SK-N-SH (cell line): Measurements from ENCODE around the gene MAGI2. TPM values are rescaled to one million over a fixed set of nuclear protein-coding genes. Genes with fewer than 3 reads are reported as not detected.
A peak's percentile ranks its signal among the peaks of the same experiment; 100 is the strongest.

Experiments
- CTCF ChIA-PET: fragments of 300-600, 350-600 bp; formaldehyde crosslinking; extraction: SDS; loops from one replicate; lab custom pipeline; 2021; lab: Yijun Ruan, JAX
- POLR2A ChIA-PET: fragments of 350-600 bp; sonication (Branson Sonifier 250); formaldehyde crosslinking; extraction: SDS; loops from one replicate; lab custom pipeline; 2020; ENCODE audit warnings: antibody characterized with exemption, inconsistent platforms; lab: Yijun Ruan, JAX
- DNase-seq: peaks from one replicate; pipeline ENCODE4 v3.0.0; 2012
- H2AFZ ChIP-seq: fragments of 200-600 bp; sonication (generic); 2 replicates; pipeline ENCODE4 v1.8.1; 2016; ENCODE audit warnings: antibody characterized with exemption, mild to moderate bottlenecking, low read depth
- H3F3A ChIP-seq: fragments of 200-600 bp; sonication (generic); replicated peaks from 2 replicates; pipeline ENCODE3; 2016; ENCODE audit warnings: antibody characterized with exemption, mild to moderate bottlenecking; ENCODE audit not compliant: insufficient read depth
- H3K27ac ChIP-seq, 2 experiments: fragments of 200-500 bp in 1 of 2; fragments of 200-600 bp in 1 of 2; sonication (Bioruptor generic) in 1 of 2; sonication (generic), shearing (Covaris generic) in 1 of 2; 2 replicates each; pipeline versions ENCODE4 v1.5.1 to v1.6.1; 2014 to 2016; ENCODE audit warnings: low read depth in 2 of 2, inconsistent platforms in 1 of 2, low read length in 1 of 2, mild to moderate bottlenecking in 1 of 2, mixed read lengths in 1 of 2
- H3K27me3 ChIP-seq: fragments of 200-600 bp; sonication (generic), shearing (Covaris generic); 2 replicates; pipeline ENCODE4 v1.6.1; 2016; ENCODE audit warnings: mixed run types; ENCODE audit not compliant: insufficient read depth
- H3K36me3 ChIP-seq, 2 experiments: fragments of 200-500 bp in 1 of 2; fragments of 200-600 bp in 1 of 2; sonication (Bioruptor generic) in 1 of 2; sonication (generic) in 1 of 2; replicated peaks in 1 of 2; 2 replicates each; pipeline versions ENCODE3 to v1.5.1; 2014 to 2016; ENCODE audit warnings: low read length in 1 of 2, mild to moderate bottlenecking in 1 of 2; ENCODE audit not compliant: insufficient read depth in 2 of 2, control insufficient read depth in 1 of 2
- H3K4me1 ChIP-seq, 2 experiments: fragments of 200-500 bp in 1 of 2; fragments of 200-600 bp in 1 of 2; sonication (Bioruptor generic) in 1 of 2; sonication (generic), shearing (Covaris generic) in 1 of 2; 2 replicates each; pipeline versions ENCODE4 v1.5.1 to v1.6.1; 2014 to 2016; ENCODE audit warnings: low read depth in 1 of 2, low read length in 1 of 2, mixed run types in 1 of 2; ENCODE audit not compliant: insufficient read depth in 2 of 2, control insufficient read depth in 1 of 2
- H3K4me2 ChIP-seq: fragments of 200-600 bp; sonication (generic), shearing (Covaris generic); 2 replicates; pipeline ENCODE4 v1.6.1; 2017; ENCODE audit warnings: mixed run types
- H3K4me3 ChIP-seq, 2 experiments: fragments of 200-500 bp in 1 of 2; fragments of 200-600 bp in 1 of 2; sonication (Bioruptor generic) in 1 of 2; sonication (generic), shearing (Covaris generic) in 1 of 2; 2 replicates each; pipeline versions ENCODE4 v1.5.1 to v1.8.1; 2014 to 2016; ENCODE audit warnings: low read depth in 2 of 2, inconsistent platforms in 1 of 2, low read length in 1 of 2, mild to moderate bottlenecking in 1 of 2, mixed read lengths in 1 of 2, moderate library complexity in 1 of 2
- H3K79me2 ChIP-seq: fragments of 200-600 bp; sonication (generic); 2 replicates; pipeline ENCODE4 v1.8.1; 2017; ENCODE audit warnings: mild to moderate bottlenecking; ENCODE audit not compliant: insufficient read depth
- H3K9ac ChIP-seq: fragments of 200-600 bp; sonication (generic); 2 replicates; pipeline ENCODE4 v1.6.1; 2017; ENCODE audit warnings: mixed run types
- H3K9me2 ChIP-seq: fragments of 200-600 bp; sonication (generic); 2 replicates; pipeline ENCODE4 v1.6.1; 2017; ENCODE audit warnings: mixed run types
- H3K9me3 ChIP-seq: fragments of 200-600 bp; sonication (generic); 2 replicates; pipeline ENCODE4 v1.6.1; 2017; ENCODE audit warnings: mixed run types, mild to moderate bottlenecking, moderate library complexity
- H4K20me1 ChIP-seq: fragments of 200-600 bp; sonication (generic); 2 replicates; pipeline ENCODE4 v1.6.1; 2017; ENCODE audit warnings: mild to moderate bottlenecking, mixed run types; ENCODE audit not compliant: insufficient read depth
- CHD2 ChIP-seq: fragments of 150-350 bp; IDR thresholded peaks from 2 replicates; pipeline ENCODE4 v1.6.1; 2018; ENCODE audit warnings: low read length; ENCODE audit not compliant: partially characterized antibody
- CTCF ChIP-seq: fragments of 200-600 bp; sonication (generic); IDR thresholded peaks from 2 replicates; pipeline ENCODE4 v1.6.1; 2017; ENCODE audit warnings: antibody characterized with exemption, mild to moderate bottlenecking, moderate library complexity
- ELF1 ChIP-seq: IDR thresholded peaks from 2 replicates; pipeline ENCODE4 v1.4.0; 2012
- EZH2phosphoT487 ChIP-seq: fragments of 200-600 bp; sonication (generic); IDR thresholded peaks from 2 replicates; pipeline ENCODE4 v1.6.1; 2017; ENCODE audit warnings: low read depth, mixed run types, mild to moderate bottlenecking, antibody characterized with exemption, moderate library complexity, borderline replicate concordance
- GABPA ChIP-seq: IDR thresholded peaks from 2 replicates; pipeline ENCODE4 v1.4.0; 2012; ENCODE audit warnings: low read depth, mild to moderate bottlenecking
- IRF3 ChIP-seq: fragments of 150-350 bp; IDR thresholded peaks from 2 replicates; pipeline ENCODE4 v1.6.1; 2016; ENCODE audit warnings: mild to moderate bottlenecking, low read depth, low read length
- JUND ChIP-seq: IDR thresholded peaks from 2 replicates; pipeline ENCODE4 v1.4.0; 2012
- MEF2A ChIP-seq: IDR thresholded peaks from 2 replicates; pipeline ENCODE4 v1.4.0; 2012; ENCODE audit warnings: low read depth, borderline replicate concordance
- NRF1 ChIP-seq: IDR thresholded peaks from 2 replicates; pipeline ENCODE4 v1.6.1; 2012; ENCODE audit warnings: low read depth, mild to moderate bottlenecking, low read length
- POLR2AphosphoS5 ChIP-seq: IDR thresholded peaks from 2 replicates; pipeline ENCODE4 v1.6.1; 2012; ENCODE audit warnings: low read depth, low read length
- RAD21 ChIP-seq: IDR thresholded peaks from 2 replicates; pipeline ENCODE4 v1.6.1; 2012; ENCODE audit warnings: mild to moderate bottlenecking, low read length
- RXRA ChIP-seq: IDR thresholded peaks from 2 replicates; pipeline ENCODE4 v1.4.0; 2012; ENCODE audit warnings: low read depth, mild to moderate bottlenecking, borderline replicate concordance
- SIN3A ChIP-seq: IDR thresholded peaks from 2 replicates; pipeline ENCODE4 v1.6.1; 2012; ENCODE audit warnings: low read depth, mild to moderate bottlenecking, low read length, moderate library complexity, borderline replicate concordance
- SMC3 ChIP-seq: IDR thresholded peaks from 2 replicates; pipeline ENCODE4 v1.6.1; 2012; ENCODE audit warnings: low read depth, low read length, improper control_type of control experiment
- USF1 ChIP-seq: IDR thresholded peaks from 2 replicates; pipeline ENCODE4 v1.4.0; 2012; ENCODE audit warnings: low read depth, borderline replicate concordance
- YY1 ChIP-seq: IDR thresholded peaks from 2 replicates; pipeline ENCODE4 v1.4.0; 2012; ENCODE audit warnings: low read depth, mild to moderate bottlenecking
- WGBS: methylation state at CpG from one replicate; pipeline ENCODE4 v1.1.6; 2017; ENCODE audit warnings: low lambda C conversion rate; 5-methylcytosine and 5-hydroxymethylcytosine counted together
- polyA plus RNA-seq, 3 experiments: library from polyadenylated mRNA; depleted of rRNA; stranded (reverse); fragments of >200 nt; gene quantifications; 2 replicates each; pipeline ENCODE4 v1.2.3, GENCODE V29; 2012
- TF ChIP-seq, protein P1 (sequence below): IDR thresholded peaks from 2 replicates; pipeline ENCODE4 v1.4.0; 2012; ENCODE audit warnings: low read depth, borderline replicate concordance
- TF ChIP-seq, protein P2 (sequence below): fragments of 150-350 bp; IDR thresholded peaks from 2 replicates; pipeline ENCODE4 v1.6.1; 2017; ENCODE audit warnings: antibody characterized with exemption, low read length, low read depth, borderline replicate concordance
- TF ChIP-seq, protein P3 (sequence below): IDR thresholded peaks from 2 replicates; pipeline ENCODE4; 2012
- TF ChIP-seq, protein P4 (sequence below): IDR thresholded peaks from 2 replicates; pipeline ENCODE4 v1.4.0; 2012; ENCODE audit warnings: low read depth

MAGI2 gene
- polyA plus RNA-seq, 1 of the 3 experiments (the other 2 are of a cell fraction) = 1.1 TPM

GRCh38 chr7:78149787-78150186 lies 1303.7 kb downstream of the MAGI2 start (continued):
- no peak for TF ChIP-seq USF1
- peak; percentile 95 for TF ChIP-seq JUND
- peak; percentile 73 for TF ChIP-seq RXRA
- no peak; the same call in 1 of the 2 replicates for TF ChIP-seq SIN3A
- TF ChIP-seq NRF1 = no peak
- peak; percentile 98 for TF ChIP-seq MEF2A
- TF ChIP-seq, protein P1, sequence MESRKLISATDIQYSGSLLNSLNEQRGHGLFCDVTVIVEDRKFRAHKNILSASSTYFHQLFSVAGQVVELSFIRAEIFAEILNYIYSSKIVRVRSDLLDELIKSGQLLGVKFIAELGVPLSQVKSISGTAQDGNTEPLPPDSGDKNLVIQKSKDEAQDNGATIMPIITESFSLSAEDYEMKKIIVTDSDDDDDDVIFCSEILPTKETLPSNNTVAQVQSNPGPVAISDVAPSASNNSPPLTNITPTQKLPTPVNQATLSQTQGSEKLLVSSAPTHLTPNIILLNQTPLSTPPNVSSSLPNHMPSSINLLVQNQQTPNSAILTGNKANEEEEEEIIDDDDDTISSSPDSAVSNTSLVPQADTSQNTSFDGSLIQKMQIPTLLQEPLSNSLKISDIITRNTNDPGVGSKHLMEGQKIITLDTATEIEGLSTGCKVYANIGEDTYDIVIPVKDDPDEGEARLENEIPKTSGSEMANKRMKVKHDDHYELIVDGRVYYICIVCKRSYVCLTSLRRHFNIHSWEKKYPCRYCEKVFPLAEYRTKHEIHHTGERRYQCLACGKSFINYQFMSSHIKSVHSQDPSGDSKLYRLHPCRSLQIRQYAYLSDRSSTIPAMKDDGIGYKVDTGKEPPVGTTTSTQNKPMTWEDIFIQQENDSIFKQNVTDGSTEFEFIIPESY = no peak

GRCh38 chr7:78148166-78148894 lies 1305.1 kb downstream of the MAGI2 start:
- Histone ChIP-seq H3K4me3 (no peak overlapping the region), H3K27ac (peak overlapping the region; percentile 86 to 91; a peak in 3 of 4 replicates), H3K27me3 (no peaks in the 10 kb centered on the region), H3K4me1 (peaks cover 17 to 30% of the 10 kb centered on the region in 2 experiments), H3K9me2 (no peaks in the 10 kb centered on the region; the same call in 1 of the 2 replicates), H3K9ac (no peak overlapping the region), H2AFZ (no peak overlapping the region), H4K20me1 (no peaks in the 10 kb centered on the region), H3F3A (peaks cover 28% of the 10 kb centered on the region), H3K4me2 (no peak overlapping the region; the same call in 1 of the 2 replicates), H3K79me2 (no peaks in the 10 kb centered on the region), H3K36me3 (no peaks in the 10 kb centered on the region), H3K9me3 (no peaks in the 10 kb centered on the region)
- 98% methylated on average over 1 of the region's 1 CpG for WGBS
- POLR2A ChIA-PET = no interaction called here
- CTCF ChIA-PET = no interaction called here
- DNase-seq = no peak
- TF ChIP-seq, protein P1 = no peak
- TF ChIP-seq CTCF (no peak), ELF1 (no peak), IRF3 (no peak), YY1 (no peak), SMC3 (no peak), POLR2AphosphoS5 (no peak), GABPA (no peak), CHD2 (no peak), EZH2phosphoT487 (no peak), JUND (no peak), RAD21 (no peak)
- TF ChIP-seq, protein P2, sequence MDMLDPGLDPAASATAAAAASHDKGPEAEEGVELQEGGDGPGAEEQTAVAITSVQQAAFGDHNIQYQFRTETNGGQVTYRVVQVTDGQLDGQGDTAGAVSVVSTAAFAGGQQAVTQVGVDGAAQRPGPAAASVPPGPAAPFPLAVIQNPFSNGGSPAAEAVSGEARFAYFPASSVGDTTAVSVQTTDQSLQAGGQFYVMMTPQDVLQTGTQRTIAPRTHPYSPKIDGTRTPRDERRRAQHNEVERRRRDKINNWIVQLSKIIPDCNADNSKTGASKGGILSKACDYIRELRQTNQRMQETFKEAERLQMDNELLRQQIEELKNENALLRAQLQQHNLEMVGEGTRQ = no peak
- TF ChIP-seq, protein P3, sequence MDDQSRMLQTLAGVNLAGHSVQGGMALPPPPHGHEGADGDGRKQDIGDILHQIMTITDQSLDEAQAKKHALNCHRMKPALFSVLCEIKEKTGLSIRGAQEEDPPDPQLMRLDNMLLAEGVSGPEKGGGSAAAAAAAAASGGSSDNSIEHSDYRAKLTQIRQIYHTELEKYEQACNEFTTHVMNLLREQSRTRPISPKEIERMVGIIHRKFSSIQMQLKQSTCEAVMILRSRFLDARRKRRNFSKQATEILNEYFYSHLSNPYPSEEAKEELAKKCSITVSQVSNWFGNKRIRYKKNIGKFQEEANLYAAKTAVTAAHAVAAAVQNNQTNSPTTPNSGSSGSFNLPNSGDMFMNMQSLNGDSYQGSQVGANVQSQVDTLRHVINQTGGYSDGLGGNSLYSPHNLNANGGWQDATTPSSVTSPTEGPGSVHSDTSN = 0 out of 2 replicates have a peak, but pooled peaks have one; percentile 32
- TF ChIP-seq, protein P4, sequence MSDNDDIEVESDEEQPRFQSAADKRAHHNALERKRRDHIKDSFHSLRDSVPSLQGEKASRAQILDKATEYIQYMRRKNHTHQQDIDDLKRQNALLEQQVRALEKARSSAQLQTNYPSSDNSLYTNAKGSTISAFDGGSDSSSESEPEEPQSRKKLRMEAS = no peak
